Hepatocyte (in vitro differentiated cells): ENCODE data around the gene NUBP1. TPM values are rescaled to one million over a fixed set of nuclear protein-coding genes. Genes with fewer than 3 reads are reported as not detected.

Source experiments
- DNase-seq: peaks from one replicate; pipeline ENCODE4 v3.0.0-alpha.2; 2016; ENCODE audit warnings: low spot score
- H2AFZ ChIP-seq: fragments of 200-600 bp; sonication (generic); 2 replicates; pipeline ENCODE4 v1.6.0; 2016; ENCODE audit warnings: antibody characterized with exemption, mild to moderate bottlenecking
- H3K27ac ChIP-seq: fragments of 200-600 bp; sonication (generic); 2 replicates; pipeline ENCODE4 v1.5.1; 2016; ENCODE audit warnings: mild to moderate bottlenecking
- H3K27me3 ChIP-seq: fragments of 200-600 bp; sonication (generic); 2 replicates; pipeline ENCODE4 v1.6.1; 2016
- H3K36me3 ChIP-seq: fragments of 200-600 bp; sonication (generic); replicated peaks from 2 replicates; pipeline ENCODE4 v1.5.1; 2016; ENCODE audit warnings: low read depth; ENCODE audit not compliant: insufficient read depth
- H3K4me1 ChIP-seq: fragments of 200-600 bp; sonication (generic); 2 replicates; pipeline ENCODE4 v1.5.1; 2016; ENCODE audit warnings: mild to moderate bottlenecking, moderate library complexity; ENCODE audit not compliant: insufficient read depth
- H3K4me2 ChIP-seq: fragments of 200-600 bp; sonication (generic); 2 replicates; pipeline ENCODE4 v1.6.0; 2016
- H3K4me3 ChIP-seq: fragments of 200-600 bp; sonication (generic); 2 replicates; pipeline ENCODE4 v1.5.1; 2016; ENCODE audit warnings: mild to moderate bottlenecking
- H3K79me2 ChIP-seq: fragments of 200-600 bp; sonication (generic); 2 replicates; pipeline ENCODE4 v1.6.0; 2017; ENCODE audit warnings: mild to moderate bottlenecking
- H3K9me2 ChIP-seq: fragments of 200-600 bp; sonication (generic); replicated peaks from 2 replicates; pipeline ENCODE4 v1.6.0; 2017; ENCODE audit warnings: mild to moderate bottlenecking; ENCODE audit not compliant: insufficient read depth
- H3K9me3 ChIP-seq: fragments of 200-600 bp; sonication (generic); 2 replicates; pipeline ENCODE4 v1.5.1; 2016; ENCODE audit warnings: low read depth, mild to moderate bottlenecking
- H4K20me1 ChIP-seq: fragments of 200-600 bp; sonication (generic); 2 replicates; pipeline ENCODE4 v1.6.0; 2016; ENCODE audit warnings: mild to moderate bottlenecking; ENCODE audit not compliant: insufficient read depth, poor library complexity, severe bottlenecking
- CTCF ChIP-seq: fragments of 200-600 bp; sonication (generic); IDR thresholded peaks from 2 replicates; pipeline ENCODE4 v1.5.1; 2016; ENCODE audit warnings: antibody characterized with exemption, mild to moderate bottlenecking; ENCODE audit not compliant: poor library complexity
- EZH2 ChIP-seq: fragments of 200-600 bp; sonication (generic); IDR thresholded peaks from 2 replicates; pipeline ENCODE4 v1.6.1; 2016; ENCODE audit warnings: antibody characterized with exemption, mild to moderate bottlenecking, borderline replicate concordance
- EZH2phosphoT487 ChIP-seq: fragments of 200-600 bp; sonication (generic); IDR thresholded peaks from one replicate; pipeline ENCODE4 v1.6.1; 2018; ENCODE audit warnings: antibody characterized with exemption, mild to moderate bottlenecking, low read depth, moderate library complexity; ENCODE audit not compliant: unreplicated experiment, severe bottlenecking
- WGBS: methylation state at CpG from one replicate; pipeline ENCODE4 v1.1.6; 2016; ENCODE audit warnings: low lambda C conversion rate; ENCODE audit errors: missing lambda C conversion rate; 5-methylcytosine and 5-hydroxymethylcytosine counted together
- polyA plus RNA-seq: library from polyadenylated mRNA; unstranded; fragments of >200 nt; fragmentation: Nextera tagmentation; extraction: Ambion mirVana; gene quantifications from 2 replicates; pipeline ENCODE4 v1.2.1, GENCODE V29; 2016
- total RNA-seq: library from RNA; depleted of rRNA; stranded (reverse); fragments of >200 nt; gene quantifications from 2 replicates; pipeline ENCODE4 v1.2.3, GENCODE V29; 2014

Gene NUBP1
- total and polyA plus RNA-seq, 2 experiments from 2014 or later, result 25.6 to 31.7 TPM

DNA sequence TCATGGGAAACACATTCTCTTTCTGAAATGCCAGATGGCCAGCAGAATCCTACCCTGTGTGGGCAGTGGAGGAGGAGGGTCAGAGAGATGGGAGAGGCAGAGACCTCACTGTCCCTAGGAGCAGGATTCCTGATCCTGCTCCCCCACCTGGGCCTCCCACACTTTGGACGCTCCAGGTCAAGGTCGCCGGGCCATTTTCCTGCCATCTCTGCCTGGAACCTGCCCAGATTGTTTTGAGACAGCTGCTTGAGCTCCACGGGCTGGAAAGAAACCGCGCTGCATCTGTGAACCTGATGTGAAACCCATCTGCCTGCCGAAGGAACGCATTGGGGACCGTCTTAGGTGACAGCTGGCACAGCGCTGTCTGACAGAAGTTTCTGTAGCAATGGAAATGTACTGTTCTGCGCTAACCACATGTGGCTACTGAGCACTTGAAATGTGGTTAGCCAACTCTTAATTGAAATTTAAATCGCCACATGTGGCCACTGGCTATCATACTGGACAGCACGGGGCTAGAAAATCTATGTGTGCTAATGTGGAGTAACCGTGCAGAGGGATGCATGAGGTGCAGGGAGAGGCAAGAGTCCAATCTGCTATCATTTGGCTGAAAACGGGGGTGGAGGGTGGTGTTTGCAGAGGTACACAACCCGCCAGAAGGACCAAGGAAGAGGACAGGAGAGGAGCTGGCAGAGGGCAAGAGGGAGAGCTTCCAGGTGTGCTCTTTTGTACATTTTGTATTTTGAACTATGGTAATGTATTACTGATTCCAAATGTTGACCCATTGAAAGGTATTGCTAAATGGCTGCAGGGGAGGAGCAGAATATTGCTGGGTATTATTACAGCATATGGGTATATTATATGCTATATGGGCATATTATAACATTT lies 15.4 kb upstream of the NUBP1 start:
- H3K79me2 ChIP-seq, result no peaks in the 10 kb centered on the region
- no peak for TF ChIP-seq EZH2
- TF ChIP-seq EZH2phosphoT487, result no peak
- no peak for TF ChIP-seq CTCF

DNA sequence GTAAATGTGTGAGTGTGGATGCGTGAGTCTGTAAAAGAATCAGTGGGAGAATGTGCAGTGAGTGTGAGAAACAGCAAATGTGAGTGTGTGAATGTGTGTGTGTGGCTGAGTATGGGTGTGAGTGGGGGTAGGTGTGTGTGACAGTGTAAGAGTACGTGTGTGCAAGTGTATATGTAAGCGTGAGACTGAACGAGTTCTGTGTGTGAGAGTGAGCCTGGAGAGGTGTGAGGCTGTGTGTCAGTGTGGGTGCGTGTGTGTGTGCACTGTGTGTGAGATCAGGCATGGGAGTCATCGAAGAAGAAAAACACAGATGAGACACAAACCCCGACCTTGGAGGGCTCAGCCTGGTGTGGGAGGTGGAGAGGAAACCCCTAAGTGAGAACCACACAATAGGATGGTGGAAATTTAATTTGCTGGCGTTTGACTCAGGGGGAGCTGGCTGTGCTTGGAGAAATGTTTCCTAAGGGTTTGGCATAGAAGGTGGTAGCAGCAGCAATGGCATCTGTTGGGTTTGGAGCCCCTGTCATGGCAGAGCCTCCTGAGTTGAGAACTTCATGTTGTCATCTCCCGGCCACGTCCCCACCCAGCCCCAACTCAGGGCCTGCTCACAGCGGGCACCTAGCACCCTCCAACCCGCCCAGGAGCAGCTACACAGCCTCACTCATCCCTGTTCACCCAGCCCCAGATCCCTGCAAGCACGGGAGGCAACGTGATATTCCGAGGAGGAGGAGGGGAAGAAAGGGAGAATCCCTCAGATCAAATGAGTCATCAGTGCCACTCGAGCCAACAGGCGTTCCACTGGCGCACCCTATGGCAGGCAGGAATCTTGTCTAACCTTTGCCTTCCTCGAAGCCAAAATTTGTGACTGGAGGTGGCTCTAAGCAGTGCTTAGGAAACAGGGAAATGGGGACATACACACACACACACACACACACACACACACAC lies 14.3 kb upstream of the NUBP1 start:
- Histone ChIP-seq H3K4me1 (no peaks in the 10 kb centered on the region), H3K36me3 (no peaks in the 10 kb centered on the region), H3K27ac (no peak overlapping the region), H3K4me2 (no peak overlapping the region), H3K9me3 (no peaks in the 10 kb centered on the region), H3K9me2 (no peaks in the 10 kb centered on the region), H3K4me3 (no peak overlapping the region), H2AFZ (no peak overlapping the region), H3K79me2 (no peaks in the 10 kb centered on the region), H3K27me3 (no peaks in the 10 kb centered on the region), H4K20me1 (no peaks in the 10 kb centered on the region)
- WGBS, result 85% methylated on average over 19 of the region's 19 CpGs
- no peak for TF ChIP-seq EZH2phosphoT487
- no peak for TF ChIP-seq EZH2
- no peak for TF ChIP-seq CTCF
- no peak for DNase-seq

More for the DNA sequence above, 15.4 kb upstream of the NUBP1 start:
- no peak for DNase-seq
- H3K9me2 ChIP-seq, result no peaks in the 10 kb centered on the region
- no peak overlapping the region for H3K4me3 ChIP-seq
- H3K27ac ChIP-seq, result no peak overlapping the region
- no peak overlapping the region for H3K4me2 ChIP-seq
- H3K36me3 ChIP-seq, result no peaks in the 10 kb centered on the region
- 81% methylated on average over 16 of the region's 16 CpGs for WGBS
- no peaks in the 10 kb centered on the region for H3K9me3 ChIP-seq
- H2AFZ ChIP-seq, result no peak overlapping the region
- no peaks in the 10 kb centered on the region for H4K20me1 ChIP-seq
- no peaks in the 10 kb centered on the region for H3K4me1 ChIP-seq
- H3K27me3 ChIP-seq, result no peaks in the 10 kb centered on the region

GRCh38 chr16:10731790-10732189 lies 11.9 kb upstream of the NUBP1 start:
- H3K9me3 ChIP-seq, result no peaks in the 10 kb centered on the region
- no peak overlapping the region for H3K4me3 ChIP-seq
- H2AFZ ChIP-seq, result no peak overlapping the region
- no peaks in the 10 kb centered on the region for H3K79me2 ChIP-seq
- H3K4me2 ChIP-seq, result no peak overlapping the region
- 87% methylated on average over 7 of the region's 7 CpGs for WGBS
- no peak for DNase-seq
- H3K36me3 ChIP-seq, result no peaks in the 10 kb centered on the region
- no peaks in the 10 kb centered on the region for H3K9me2 ChIP-seq
- H3K27ac ChIP-seq, result no peak overlapping the region
- H3K4me1 ChIP-seq, result no peaks in the 10 kb centered on the region
- no peaks in the 10 kb centered on the region for H4K20me1 ChIP-seq
- TF ChIP-seq EZH2phosphoT487 (no peak), EZH2 (no peak), CTCF (no peak)
- no peaks in the 10 kb centered on the region for H3K27me3 ChIP-seq
